Upper lobe of left lung (tissue), 4 donors: Measurements from ENCODE around the gene KRTAP9-2.
"Not testable (repeated sequence)": the region's sequence is repeated elsewhere in the genome, so short reads cannot be mapped to it uniquely, and the experiment has no call there.

ENCODE experiments used
- EP300 ChIP-seq, 4 donors: sonication (generic); formaldehyde crosslinking; IDR thresholded peaks; one replicate each; pipeline ENCODE4 v1.5.1; 2017; ENCODE audit warnings: antibody characterized with exemption in 4 of 4, control low read depth in 2 of 4
- POLR2A ChIP-seq, 4 donors: fragments of 450-650 bp; IDR thresholded peaks; one replicate each; pipeline ENCODE4 v1.5.1; 2016 to 2017; ENCODE audit warnings: antibody characterized with exemption in 4 of 4, mild to moderate bottlenecking in 2 of 4
- POLR2AphosphoS5 ChIP-seq, 2 donors: sonication (generic); formaldehyde crosslinking; IDR thresholded peaks; one replicate each; pipeline ENCODE4 v1.5.1; 2017; ENCODE audit warnings: antibody characterized with exemption in 2 of 2
- TF ChIP-seq, protein P1 (sequence below), 6 experiments: fragments of 450-650 bp in 4 of 6; fragments of 200-600 bp in 2 of 6; sonication (generic) in 2 of 6; IDR thresholded peaks; one replicate each; pipeline ENCODE4 v1.5.1; 2016 to 2019; ENCODE audit warnings: antibody characterized with exemption in 6 of 6

DNA sequence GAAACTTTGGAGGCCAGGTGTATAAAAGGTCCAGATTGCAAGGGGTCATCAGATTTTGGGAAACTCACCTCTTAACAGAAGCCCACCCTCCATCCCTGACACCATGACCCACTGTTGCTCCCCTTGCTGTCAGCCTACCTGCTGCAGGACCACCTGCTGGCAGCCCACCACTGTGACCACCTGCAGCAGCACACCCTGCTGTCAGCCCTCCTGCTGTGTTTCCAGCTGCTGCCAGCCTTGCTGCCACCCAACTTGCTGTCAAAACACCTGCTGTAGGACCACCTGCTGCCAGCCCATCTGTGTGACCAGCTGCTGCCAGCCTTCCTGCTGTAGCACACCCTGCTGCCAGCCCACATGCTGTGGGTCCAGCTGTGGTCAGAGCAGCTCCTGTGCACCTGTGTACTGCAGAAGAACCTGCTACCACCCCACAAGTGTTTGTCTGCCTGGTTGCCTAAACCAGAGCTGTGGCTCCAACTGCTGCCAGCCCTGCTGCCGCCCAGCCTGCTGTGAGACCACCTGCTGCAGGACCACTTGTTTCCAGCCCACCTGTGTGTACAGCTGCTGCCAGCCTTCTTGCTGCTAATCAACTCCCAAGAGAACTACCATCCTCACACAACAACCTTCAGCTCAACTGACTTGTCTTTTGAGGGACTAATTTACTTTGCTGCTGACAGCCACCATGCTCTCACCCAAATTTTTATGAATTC, 6.1 kb downstream of the KRTAP9-2 start, which contains the start of gene KRTAP9-3:
- TF ChIP-seq, protein P1, sequence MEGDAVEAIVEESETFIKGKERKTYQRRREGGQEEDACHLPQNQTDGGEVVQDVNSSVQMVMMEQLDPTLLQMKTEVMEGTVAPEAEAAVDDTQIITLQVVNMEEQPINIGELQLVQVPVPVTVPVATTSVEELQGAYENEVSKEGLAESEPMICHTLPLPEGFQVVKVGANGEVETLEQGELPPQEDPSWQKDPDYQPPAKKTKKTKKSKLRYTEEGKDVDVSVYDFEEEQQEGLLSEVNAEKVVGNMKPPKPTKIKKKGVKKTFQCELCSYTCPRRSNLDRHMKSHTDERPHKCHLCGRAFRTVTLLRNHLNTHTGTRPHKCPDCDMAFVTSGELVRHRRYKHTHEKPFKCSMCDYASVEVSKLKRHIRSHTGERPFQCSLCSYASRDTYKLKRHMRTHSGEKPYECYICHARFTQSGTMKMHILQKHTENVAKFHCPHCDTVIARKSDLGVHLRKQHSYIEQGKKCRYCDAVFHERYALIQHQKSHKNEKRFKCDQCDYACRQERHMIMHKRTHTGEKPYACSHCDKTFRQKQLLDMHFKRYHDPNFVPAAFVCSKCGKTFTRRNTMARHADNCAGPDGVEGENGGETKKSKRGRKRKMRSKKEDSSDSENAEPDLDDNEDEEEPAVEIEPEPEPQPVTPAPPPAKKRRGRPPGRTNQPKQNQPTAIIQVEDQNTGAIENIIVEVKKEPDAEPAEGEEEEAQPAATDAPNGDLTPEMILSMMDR (IDR thresholded peaks at IDR 0.05), result not testable (repeated sequence)
- not testable (repeated sequence) for TF ChIP-seq POLR2AphosphoS5, POLR2A, EP300 (IDR thresholded peaks at IDR 0.05)
